T47D (cell line): Measurements from ENCODE around the gene C1orf210.

Experiments used
- DNase-seq, 2 experiments: peaks; one replicate each; pipeline versions ENCODE4 v3.0.0 to v3.0.0-alpha.2; 2011 to 2012; ENCODE audit warnings: low read depth in 1 of 2, low spot score in 1 of 2
- JUND ChIP-seq: IDR thresholded peaks from 2 replicates; pipeline ENCODE4 v1.6.1; 2012; ENCODE audit warnings: low read depth
- in situ Hi-C: cut with HindIII; loops from 2 replicates; pipeline ENCODE4 v1.10.0; 2016; ENCODE audit warnings: low sequenced_read_pairs, low pct_unique_long_range_greater_than_20kb

The C1orf210 gene

DNA sequence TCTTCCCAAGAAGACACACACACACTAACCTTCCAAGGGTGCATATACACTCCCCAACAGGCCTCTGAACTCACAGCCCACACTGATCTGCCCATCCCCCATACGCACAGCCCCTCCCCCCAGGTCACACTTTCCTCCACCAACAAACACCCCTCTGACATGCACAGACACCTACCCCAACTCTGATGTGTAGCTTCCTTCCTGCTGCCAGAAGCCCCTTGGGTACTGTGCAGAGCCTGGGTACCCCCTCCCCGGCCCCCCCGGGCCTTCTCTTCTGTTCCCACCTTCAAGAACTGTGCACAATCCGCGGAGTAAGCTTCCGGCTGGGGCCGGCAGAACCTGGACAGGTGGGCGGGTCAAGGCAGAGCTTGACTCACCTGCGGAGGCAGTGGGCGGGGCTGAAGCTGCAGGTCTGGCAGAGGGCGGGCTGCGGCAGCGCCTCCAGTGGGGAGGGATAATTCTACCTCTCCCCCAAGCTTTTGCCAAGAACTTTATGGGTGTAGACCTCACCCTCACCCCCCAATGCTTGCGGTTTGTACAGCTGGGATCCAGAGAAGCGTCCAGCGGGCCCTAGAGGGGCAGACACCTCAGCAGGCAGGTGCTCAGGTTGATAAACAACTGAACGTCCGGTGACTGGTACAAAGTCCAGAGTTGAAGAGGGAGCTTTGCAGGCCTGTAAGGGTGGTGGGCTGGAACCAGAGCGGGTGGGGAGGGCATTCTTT lies at the start of gene C1orf210:
Gene C1orf210 (minus strand): TSS at position 313 of the 722 bp plus-strand sequence. CDS start 2,311 bp downstream, outside the sequence.
- in situ Hi-C loops = no loop called here
- peak; percentile 83 to 91 for DNase-seq
- no peak for TF ChIP-seq JUND

- no peak for DNase-seq
- no peak for TF ChIP-seq JUND
- in situ Hi-C loops = no loop called here
Observed at GRCh38 chr1:43334453-43335205, 49.2 kb upstream of the C1orf210 start.

- TF ChIP-seq JUND = no peak
- DNase-seq = no peak
- in situ Hi-C loops = no loop called here
Observed at GRCh38 chr1:43331688-43332087, 46.3 kb upstream of the C1orf210 start.

GRCh38 chr1:43329995-43330751 lies 44.8 kb upstream of the C1orf210 start:
- in situ Hi-C loops = no loop called here
- TF ChIP-seq JUND = no peak
- peak in 1 of 2 experiments; percentile 20 for DNase-seq

- in situ Hi-C loops = no loop called here
- no peak for DNase-seq
- TF ChIP-seq JUND = no peak
Observed at GRCh38 chr1:43327549-43328292, 42.3 kb upstream of the C1orf210 start.

DNA sequence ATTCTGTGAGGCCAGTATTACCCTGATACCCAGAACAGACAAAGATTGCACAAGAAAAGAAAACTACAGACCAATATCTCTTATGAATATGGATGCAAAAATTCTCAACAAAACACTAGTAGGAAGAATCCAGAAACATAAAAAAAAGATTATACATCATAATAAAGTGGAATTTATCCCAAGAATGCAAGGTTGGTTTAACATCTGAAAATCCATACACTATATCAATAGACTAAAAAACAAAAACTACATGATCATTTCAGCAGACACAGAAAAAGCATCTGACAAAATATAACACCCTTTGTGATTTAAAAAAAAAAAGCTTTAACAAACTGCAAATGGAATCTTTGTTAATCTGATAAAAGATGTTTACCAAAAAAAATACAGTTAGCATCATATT lies 40.0 kb upstream of the C1orf210 start:
- in situ Hi-C loops = no loop called here
- no peak for TF ChIP-seq JUND

GRCh38 chr1:43324810-43325209 lies 39.4 kb upstream of the C1orf210 start:
- in situ Hi-C loops = no loop called here

More for the DNA sequence above, 40.0 kb upstream of the C1orf210 start:
- no peak for DNase-seq

DNA sequence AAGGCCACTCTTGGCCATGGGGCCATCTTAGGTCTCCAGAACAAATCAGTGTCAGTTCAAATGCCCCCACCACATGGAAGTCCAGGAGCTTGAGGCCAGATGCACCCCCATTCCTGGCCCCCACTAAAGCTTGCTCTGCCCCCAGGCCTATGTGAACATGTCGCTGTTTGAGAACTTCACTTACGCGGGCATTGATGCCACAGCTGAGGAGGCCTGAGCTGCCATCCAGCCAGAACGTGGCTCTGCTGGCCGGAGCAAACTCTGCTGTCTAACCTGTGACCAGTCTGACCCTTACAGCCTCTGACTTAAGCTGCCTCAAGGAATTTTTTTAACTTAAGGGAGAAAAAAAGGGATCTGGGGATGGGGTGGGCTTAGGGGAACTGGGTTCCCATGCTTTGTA lies 37.1 kb upstream of the C1orf210 start:
- in situ Hi-C loops = no loop called here
- no peak for TF ChIP-seq JUND
- DNase-seq = no peak

More at GRCh38 chr1:43324810-43325209, 39.4 kb upstream of the C1orf210 start:
- DNase-seq = no peak
- TF ChIP-seq JUND = no peak

DNA sequence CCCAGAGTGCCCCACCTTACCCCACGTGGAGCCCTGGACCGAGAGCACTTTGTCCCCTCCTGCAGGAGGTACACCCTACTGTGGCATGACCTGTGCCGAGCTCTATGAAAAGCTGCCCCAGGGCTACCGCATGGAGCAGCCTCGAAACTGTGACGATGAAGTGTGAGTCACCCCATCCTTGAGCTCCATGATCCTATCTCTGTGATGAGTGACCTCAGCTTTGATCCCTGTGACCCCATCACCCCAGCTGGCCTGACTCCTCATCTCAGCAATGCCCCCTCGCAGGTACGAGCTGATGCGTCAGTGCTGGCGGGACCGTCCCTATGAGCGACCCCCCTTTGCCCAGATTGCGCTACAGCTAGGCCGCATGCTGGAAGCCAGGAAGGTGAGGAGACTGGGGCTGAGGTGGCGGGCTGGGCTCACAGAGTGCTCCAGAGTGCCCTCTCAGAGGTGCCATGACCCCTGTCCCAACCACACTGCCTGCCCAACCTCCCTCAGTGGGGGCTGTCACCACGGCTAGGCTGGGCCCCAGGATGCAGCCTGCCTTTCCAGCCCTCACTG lies 36.0 kb upstream of the C1orf210 start:
- no peak for DNase-seq
- no peak for TF ChIP-seq JUND
- in situ Hi-C loops = no loop called here

- TF ChIP-seq JUND = no peak
- no peak for DNase-seq
Observed at GRCh38 chr1:43319766-43320165, 34.4 kb upstream of the C1orf210 start.

GRCh38 chr1:43319288-43319687 lies 33.9 kb upstream of the C1orf210 start:
- no peak for TF ChIP-seq JUND
- in situ Hi-C loops = no loop called here
- no peak for DNase-seq

More at GRCh38 chr1:43319766-43320165, 34.4 kb upstream of the C1orf210 start:
- in situ Hi-C loops = no loop called here

GRCh38 chr1:43318831-43319230 lies 33.5 kb upstream of the C1orf210 start:
- in situ Hi-C loops = no loop called here
- TF ChIP-seq JUND = no peak

More at GRCh38 chr1:43318831-43319230, 33.5 kb upstream of the C1orf210 start:
- no peak for DNase-seq
